Measurements from ENCODE around the gene UTS2B.

Gene UTS2B

GRCh38 chr3:191244242-191244867, 86.0 kb downstream of the UTS2B start:
- Histone ChIP-seq H3F3A (ENCODE audit: low read depth) (no peaks in the 10 kb centered on the region), H3K4me1 (ENCODE audit: insufficient read depth, low read length, poor library complexity, severe bottlenecking) (no peaks in the 10 kb centered on the region), H3K27me3 (ENCODE audit: insufficient read depth, low read length, poor library complexity, severe bottlenecking) (no peaks in the 10 kb centered on the region), H3K9me2 (replicated peaks; ENCODE audit: low read depth, low read length) (no peaks in the 10 kb centered on the region), H3K9me3 (ENCODE audit: insufficient read depth, low read depth, low read length) (no peaks in the 10 kb centered on the region), H2AFZ (ENCODE audit: low read length) (no peak overlapping the region), H3K4me3 (ENCODE audit: low read length, poor library complexity, severe bottlenecking) (no peak overlapping the region), H3K4me2 (ENCODE audit: low read depth, low read length, poor library complexity, severe bottlenecking) (no peak overlapping the region), H4K20me1 (ENCODE audit: insufficient read depth, low read length, poor library complexity, severe bottlenecking) (no peaks in the 10 kb centered on the region), H3K36me3 (ENCODE audit: insufficient read depth, low read length) (no peaks in the 10 kb centered on the region), H3K79me2 (ENCODE audit: insufficient read depth, low read length) (no peaks in the 10 kb centered on the region), H3K9ac (ENCODE audit: low read depth, low read length, poor library complexity, severe bottlenecking) (no peak overlapping the region)
- TF ChIP-seq, protein P1, sequence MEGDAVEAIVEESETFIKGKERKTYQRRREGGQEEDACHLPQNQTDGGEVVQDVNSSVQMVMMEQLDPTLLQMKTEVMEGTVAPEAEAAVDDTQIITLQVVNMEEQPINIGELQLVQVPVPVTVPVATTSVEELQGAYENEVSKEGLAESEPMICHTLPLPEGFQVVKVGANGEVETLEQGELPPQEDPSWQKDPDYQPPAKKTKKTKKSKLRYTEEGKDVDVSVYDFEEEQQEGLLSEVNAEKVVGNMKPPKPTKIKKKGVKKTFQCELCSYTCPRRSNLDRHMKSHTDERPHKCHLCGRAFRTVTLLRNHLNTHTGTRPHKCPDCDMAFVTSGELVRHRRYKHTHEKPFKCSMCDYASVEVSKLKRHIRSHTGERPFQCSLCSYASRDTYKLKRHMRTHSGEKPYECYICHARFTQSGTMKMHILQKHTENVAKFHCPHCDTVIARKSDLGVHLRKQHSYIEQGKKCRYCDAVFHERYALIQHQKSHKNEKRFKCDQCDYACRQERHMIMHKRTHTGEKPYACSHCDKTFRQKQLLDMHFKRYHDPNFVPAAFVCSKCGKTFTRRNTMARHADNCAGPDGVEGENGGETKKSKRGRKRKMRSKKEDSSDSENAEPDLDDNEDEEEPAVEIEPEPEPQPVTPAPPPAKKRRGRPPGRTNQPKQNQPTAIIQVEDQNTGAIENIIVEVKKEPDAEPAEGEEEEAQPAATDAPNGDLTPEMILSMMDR (conservative IDR thresholded peaks at IDR 0.05; ENCODE audit: low read length): peak; percentile 34
- no peak for TF ChIP-seq EZH2phosphoT487 (IDR thresholded peaks at IDR 0.05; ENCODE audit: borderline replicate concordance)

GRCh38 chr3:191240486-191240885, 89.8 kb downstream of the UTS2B start:
- H3K4me2 ChIP-seq (ENCODE audit: low read depth, low read length, poor library complexity, severe bottlenecking): no peak overlapping the region
- TF ChIP-seq, protein P1 (conservative IDR thresholded peaks at IDR 0.05; ENCODE audit: low read length): no peak
- no peak for TF ChIP-seq EZH2phosphoT487 (IDR thresholded peaks at IDR 0.05; ENCODE audit: borderline replicate concordance)
- H4K20me1 ChIP-seq (ENCODE audit: insufficient read depth, low read length, poor library complexity, severe bottlenecking): no peaks in the 10 kb centered on the region
- no peaks in the 10 kb centered on the region for H3K27me3 ChIP-seq (ENCODE audit: insufficient read depth, low read length, poor library complexity, severe bottlenecking)
- no peaks in the 10 kb centered on the region for H3K79me2 ChIP-seq (ENCODE audit: insufficient read depth, low read length)
- H3K9me3 ChIP-seq (ENCODE audit: insufficient read depth, low read depth, low read length): no peaks in the 10 kb centered on the region
- H3K9me2 ChIP-seq (replicated peaks; ENCODE audit: low read depth, low read length): no peaks in the 10 kb centered on the region
- H3K4me1 ChIP-seq (ENCODE audit: insufficient read depth, low read length, poor library complexity, severe bottlenecking): no peaks in the 10 kb centered on the region
- H3K36me3 ChIP-seq (ENCODE audit: insufficient read depth, low read length): no peaks in the 10 kb centered on the region
- H3K9ac ChIP-seq (ENCODE audit: low read depth, low read length, poor library complexity, severe bottlenecking): no peak overlapping the region
- no peak overlapping the region for H2AFZ ChIP-seq (ENCODE audit: low read length)
- H3K4me3 ChIP-seq (ENCODE audit: low read length, poor library complexity, severe bottlenecking): no peak overlapping the region
- H3F3A ChIP-seq (ENCODE audit: low read depth): no peaks in the 10 kb centered on the region

GRCh38 chr3:191239407-191240031, 90.8 kb downstream of the UTS2B start:
- no peaks in the 10 kb centered on the region for H3K4me1 ChIP-seq (ENCODE audit: insufficient read depth, low read length, poor library complexity, severe bottlenecking)
- no peak overlapping the region for H3K9ac ChIP-seq (ENCODE audit: low read depth, low read length, poor library complexity, severe bottlenecking)
- no peaks in the 10 kb centered on the region for H3K9me3 ChIP-seq (ENCODE audit: insufficient read depth, low read depth, low read length)
- TF ChIP-seq, protein P1 (conservative IDR thresholded peaks at IDR 0.05; ENCODE audit: low read length): no peak
- no peak for TF ChIP-seq EZH2phosphoT487 (IDR thresholded peaks at IDR 0.05; ENCODE audit: borderline replicate concordance)
- no peaks in the 10 kb centered on the region for H3K9me2 ChIP-seq (replicated peaks; ENCODE audit: low read depth, low read length)
- H4K20me1 ChIP-seq (ENCODE audit: insufficient read depth, low read length, poor library complexity, severe bottlenecking): no peaks in the 10 kb centered on the region
- no peaks in the 10 kb centered on the region for H3K79me2 ChIP-seq (ENCODE audit: insufficient read depth, low read length)
- no peak overlapping the region for H3K4me3 ChIP-seq (ENCODE audit: low read length, poor library complexity, severe bottlenecking)
- H3K27me3 ChIP-seq (ENCODE audit: insufficient read depth, low read length, poor library complexity, severe bottlenecking): no peaks in the 10 kb centered on the region
- no peak overlapping the region for H3K4me2 ChIP-seq (ENCODE audit: low read depth, low read length, poor library complexity, severe bottlenecking)
- no peaks in the 10 kb centered on the region for H3K36me3 ChIP-seq (ENCODE audit: insufficient read depth, low read length)
- H2AFZ ChIP-seq (ENCODE audit: low read length): no peak overlapping the region
- no peaks in the 10 kb centered on the region for H3F3A ChIP-seq (ENCODE audit: low read depth)

All from Loucy (cell line).